MCF 10A (cell line): ENCODE results near the gene RIC8A. TPM values are rescaled to one million over a fixed set of nuclear protein-coding genes. Genes with fewer than 3 reads are reported as not detected.

Source experiments
- BruUV-seq: library from RNA; stranded (reverse); fragments of 400-500 nt; replicated peaks from 2 replicates; lab custom pipeline; 2021; lab: Mats Ljungman, UMichigan
- CTCF ChIA-PET: fragments of 300-600 bp; sonication (Branson Sonifier 250); formaldehyde crosslinking; extraction: SDS; loops from one replicate; lab custom pipeline; 2021; ENCODE audit warnings: antibody characterized with exemption, inconsistent platforms; lab: Yijun Ruan, JAX
- POLR2A ChIA-PET: fragments of 300-600, 350-650 bp; sonication (Branson Sonifier 250); formaldehyde crosslinking; extraction: SDS; loops from one replicate; lab custom pipeline; 2020; ENCODE audit warnings: antibody characterized with exemption, inconsistent platforms; lab: Yijun Ruan, JAX
- DNase-seq: peaks from one replicate; pipeline ENCODE4 v3.0.0-alpha.2; 2018; ENCODE audit not compliant: unreplicated experiment
- H3K27ac Mint-ChIP-seq: one replicate; pipeline ENCODE4 v1.8.0; 2022; ENCODE audit warnings: mild to moderate bottlenecking, low read depth, mixed read lengths; ENCODE audit not compliant: unreplicated experiment
- H3K27me3 Mint-ChIP-seq: one replicate; pipeline ENCODE4 v1.8.0; 2022; ENCODE audit warnings: mixed read lengths; ENCODE audit not compliant: insufficient read depth, unreplicated experiment
- H3K36me3 Mint-ChIP-seq: one replicate; pipeline ENCODE4 v1.8.0; 2022; ENCODE audit warnings: mild to moderate bottlenecking, moderate library complexity, mixed read lengths; ENCODE audit not compliant: insufficient read depth, unreplicated experiment
- H3K4me1 Mint-ChIP-seq: one replicate; pipeline ENCODE4 v1.8.0; 2022; ENCODE audit warnings: mixed read lengths; ENCODE audit not compliant: insufficient read depth, unreplicated experiment
- H3K4me3 Mint-ChIP-seq: one replicate; pipeline ENCODE4 v1.8.0; 2022; ENCODE audit warnings: mild to moderate bottlenecking, moderate library complexity, mixed read lengths; ENCODE audit not compliant: unreplicated experiment
- H3K9me3 Mint-ChIP-seq: one replicate; pipeline ENCODE4 v1.8.0; 2022; ENCODE audit warnings: mixed read lengths; ENCODE audit not compliant: unreplicated experiment
- CTCF ChIP-seq: fragments of 200-600 bp; IDR thresholded peaks from one replicate; pipeline ENCODE4 v1.8.0; 2022; ENCODE audit warnings: antibody characterized with exemption, mild to moderate bottlenecking; ENCODE audit not compliant: unreplicated experiment
- intact Hi-C: fragments of 100-400 bp; cut with micrococcal nuclease; formaldehyde crosslinking; loops from 2 replicates; pipeline ENCODE4 v1.14.1; 2022
- total RNA-seq: library from RNA; stranded (reverse); gene quantifications from 2 replicates; pipeline ENCODE4 v1.2.3, GENCODE V29; 2022

The RIC8A gene
- total RNA-seq, 1 experiment from 2014 or later, result 93.3 TPM

DNA sequence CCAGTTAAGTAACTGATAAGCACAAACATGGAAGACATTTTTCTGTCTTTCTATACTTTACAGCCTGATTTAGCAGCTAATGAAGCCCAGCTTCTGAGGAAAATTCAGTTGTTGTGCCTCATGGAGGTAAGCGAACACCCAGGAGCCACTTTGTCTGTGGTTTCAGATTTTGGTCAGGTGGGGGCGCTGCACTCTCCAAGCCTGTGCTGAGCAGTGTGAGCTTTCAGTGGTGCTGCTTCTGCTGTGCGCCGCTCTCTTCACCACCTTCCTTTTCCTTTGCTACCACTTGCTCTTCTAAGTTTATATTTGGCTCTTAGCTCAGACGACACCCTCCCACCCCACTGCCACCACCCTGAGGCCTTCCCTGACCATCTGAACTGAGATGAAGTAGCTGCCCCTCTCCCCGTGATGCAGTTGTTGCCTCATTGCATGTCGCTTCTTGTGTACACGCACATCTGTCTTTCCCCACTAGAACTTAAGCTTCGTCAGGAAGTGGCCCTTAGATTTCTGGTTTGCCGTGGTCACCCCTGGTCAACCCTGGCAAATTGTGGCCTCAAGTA, 43.3 kb downstream of the RIC8A start:
- Mint-ChIP-seq H3K4me1 (no peaks in the 10 kb centered on the region), H3K9me3 (no peaks in the 10 kb centered on the region), H3K27me3 (peaks cover 6% of the 10 kb centered on the region), H3K4me3 (no peak overlapping the region), H3K27ac (no peak overlapping the region), H3K36me3 (peaks cover 80% of the 10 kb centered on the region)
- peak; percentile 69 for TF ChIP-seq CTCF
- CTCF ChIA-PET, result interaction anchor here (0.6 to 3.5 kb wide), 24 partner anchors 9 to 222 kb away, joined by 3 to 28 read pairs (median 4); partner anchors contain the start of genes NLRP6, PSMD13 and SIRT3
- POLR2A ChIA-PET, result interaction anchor here (0.6 to 2.8 kb wide), 6 partner anchors 11 to 106 kb away, joined by 3 to 12 read pairs (median 6); partner anchors contain the start of genes BET1L, IFITM2, PSMD13 and RIC8A
- DNase-seq, result peak; percentile 57
- BruUV-seq, result no TSS peak
- intact Hi-C loops, result loop anchor here (2.0 to 5.0 kb wide), 2 partner anchors 56 to 112 kb away; partner anchors contain the start of gene IFITM2

DNA sequence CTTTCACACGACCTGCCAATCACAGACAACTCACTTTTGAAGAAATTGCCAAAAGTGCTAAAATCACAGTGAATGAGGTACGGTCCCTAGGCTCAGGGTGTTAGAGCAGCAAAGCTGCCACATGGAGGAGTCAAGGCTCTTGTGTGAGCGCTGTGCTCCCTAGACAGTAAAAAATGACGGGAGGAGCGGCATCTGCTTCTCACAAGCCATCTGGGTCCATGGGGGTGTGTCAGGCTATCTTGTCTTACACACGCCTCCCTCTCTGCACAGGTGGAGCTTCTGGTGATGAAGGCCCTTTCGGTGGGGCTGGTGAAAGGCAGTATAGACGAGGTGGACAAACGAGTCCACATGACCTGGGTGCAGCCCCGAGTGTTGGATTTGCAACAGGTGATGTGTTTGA, 44.0 kb downstream of the RIC8A start:
- Mint-ChIP-seq H3K27me3 (peaks cover 11% of the 10 kb centered on the region), H3K36me3 (peaks cover 73% of the 10 kb centered on the region), H3K4me3 (no peak overlapping the region), H3K9me3 (no peaks in the 10 kb centered on the region), H3K27ac (no peak overlapping the region), H3K4me1 (no peaks in the 10 kb centered on the region)
- CTCF ChIA-PET, result interaction anchor here (0.6 to 3.5 kb wide), 16 partner anchors 9 to 113 kb away, joined by 3 to 28 read pairs (median 4); partner anchors contain the start of genes NLRP6, PSMD13 and SIRT3
- no peak for TF ChIP-seq CTCF
- no peak for DNase-seq
- intact Hi-C loops, result loop anchor here (2.0 to 5.0 kb wide), 2 partner anchors 56 to 111 kb away; partner anchors contain the start of gene IFITM2
- no TSS peak for BruUV-seq
- POLR2A ChIA-PET, result interaction anchor here (0.7 to 2.8 kb wide), 4 partner anchors 8 to 104 kb away, joined by 3 to 12 read pairs (median 6); partner anchors contain the start of gene PSMD13

DNA sequence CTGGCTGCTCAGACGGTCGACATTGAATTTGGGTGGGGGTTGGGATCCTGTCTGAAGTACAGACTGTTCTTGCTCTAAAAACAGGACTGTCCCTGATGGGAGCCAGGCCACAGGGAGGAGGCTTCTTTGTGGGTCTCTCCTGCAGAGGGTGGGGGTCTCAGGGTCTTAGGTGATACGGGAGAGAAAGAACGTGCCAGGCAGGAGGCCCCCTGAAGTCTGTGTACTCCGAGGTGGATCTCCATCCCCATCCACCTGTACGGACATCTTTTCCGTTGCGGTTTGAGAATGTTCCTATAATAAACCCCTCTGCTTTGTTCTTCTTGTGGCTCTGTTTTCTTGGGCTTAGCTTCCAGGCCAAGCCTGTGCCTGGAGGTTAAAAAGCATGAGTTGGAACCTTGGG, 45.2 kb downstream of the RIC8A start:
- POLR2A ChIA-PET, result interaction anchor here (2.8 kb wide), 1 partner anchor 15 kb away, joined by 12 read pairs; the partner anchor contains the start of gene PSMD13
- BruUV-seq, result TSS peak; percentile 71
- no peaks in the 10 kb centered on the region for H3K9me3 Mint-ChIP-seq
- intact Hi-C loops, result loop anchor here (5.0 kb wide), 1 partner anchor 55 kb away; the partner anchor contains the start of gene IFITM2
- H3K27ac Mint-ChIP-seq, result no peak overlapping the region
- H3K27me3 Mint-ChIP-seq, result peaks cover 11% of the 10 kb centered on the region
- no peaks in the 10 kb centered on the region for H3K4me1 Mint-ChIP-seq
- no peak for TF ChIP-seq CTCF
- DNase-seq, result no peak
- CTCF ChIA-PET, result interaction anchor here (0.9 to 1.4 kb wide), 4 partner anchors 15 to 112 kb away, joined by 3 to 4 read pairs (median 4); no protein-coding TSS in a partner anchor
- H3K4me3 Mint-ChIP-seq, result no peak overlapping the region
- H3K36me3 Mint-ChIP-seq, result peaks cover 62% of the 10 kb centered on the region
